ENCODE measurements around the gene CD300LB. TPM values are rescaled to one million over a fixed set of nuclear protein-coding genes. Genes with fewer than 3 reads are reported as not detected.

Gene CD300LB
- total and polyA plus RNA-seq, 10 of the 15 experiments (the other 5 are each of a cell fraction or from before 2014, with no cell fraction given): 0.08 to 0.57 (median 0.25) TPM; not detected in 4

DNA sequence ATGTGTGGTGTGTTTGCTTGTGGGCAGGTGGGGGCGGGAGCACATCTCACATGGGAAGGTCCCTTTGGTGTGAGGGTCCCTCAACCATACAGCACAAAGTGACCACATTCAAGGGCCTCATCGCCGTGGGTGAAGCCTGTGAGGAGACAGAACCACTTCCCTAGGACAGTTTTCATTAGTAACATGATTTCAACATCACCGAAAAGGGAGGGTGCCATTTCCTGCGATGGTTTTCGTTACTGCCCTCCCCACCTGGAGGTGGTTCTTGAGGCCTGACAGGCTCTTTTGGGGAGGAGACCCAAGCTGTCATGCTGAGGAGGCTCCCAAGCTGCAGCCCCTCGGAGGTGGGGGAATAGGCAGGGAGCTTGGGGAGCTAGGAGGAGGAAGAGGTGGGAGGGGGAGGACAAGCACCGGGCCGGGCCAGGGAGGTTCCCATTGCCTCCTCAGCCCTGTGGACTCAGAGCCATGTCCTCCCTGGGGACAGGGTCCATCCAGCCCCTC is 9.5 kb downstream of the CD300LB start (continued):
- TF ChIP-seq EZH2 (IDR thresholded peaks at IDR 0.05; ENCODE audit: borderline replicate concordance, control insufficient read depth, low read depth, low read length) (no peak), ZNF384 (IDR thresholded peaks at IDR 0.05; ENCODE audit: borderline replicate concordance, low read depth, low read length) (no peak), SMARCA5 (IDR thresholded peaks at IDR 0.05) (no peak), SRF (IDR thresholded peaks at IDR 0.05; ENCODE audit: low read depth in 2 of 2, low read length in 2 of 2) (no peak), POU2F2 (IDR thresholded peaks at IDR 0.05; ENCODE audit: borderline replicate concordance, low read depth, low read length) (no peak), SUPT20H (IDR thresholded peaks at IDR 0.05; ENCODE audit: borderline replicate concordance, control insufficient read depth, low read depth, low read length) (no peak), IRF4 (IDR thresholded peaks at IDR 0.05; ENCODE audit: low read depth, low read length) (no peak), CEBPB (IDR thresholded peaks at IDR 0.05; ENCODE audit: borderline replicate concordance in 1 of 2, low read depth in 2 of 2, low read length in 2 of 2) (no peak), EED (IDR thresholded peaks at IDR 0.05; ENCODE audit: low read depth) (no peak), NR2C1 (IDR thresholded peaks at IDR 0.05) (no peak), ZSCAN29 (IDR thresholded peaks at IDR 0.05) (no peak), POLR2A (IDR thresholded peaks at IDR 0.05; ENCODE audit: low read depth, low read length) (no peak), GATAD2B (conservative IDR thresholded peaks at IDR 0.05; ENCODE audit: low read depth) (peak; percentile 39; the same call in 1 of the 2 replicates)
- TF ChIP-seq, protein P1, sequence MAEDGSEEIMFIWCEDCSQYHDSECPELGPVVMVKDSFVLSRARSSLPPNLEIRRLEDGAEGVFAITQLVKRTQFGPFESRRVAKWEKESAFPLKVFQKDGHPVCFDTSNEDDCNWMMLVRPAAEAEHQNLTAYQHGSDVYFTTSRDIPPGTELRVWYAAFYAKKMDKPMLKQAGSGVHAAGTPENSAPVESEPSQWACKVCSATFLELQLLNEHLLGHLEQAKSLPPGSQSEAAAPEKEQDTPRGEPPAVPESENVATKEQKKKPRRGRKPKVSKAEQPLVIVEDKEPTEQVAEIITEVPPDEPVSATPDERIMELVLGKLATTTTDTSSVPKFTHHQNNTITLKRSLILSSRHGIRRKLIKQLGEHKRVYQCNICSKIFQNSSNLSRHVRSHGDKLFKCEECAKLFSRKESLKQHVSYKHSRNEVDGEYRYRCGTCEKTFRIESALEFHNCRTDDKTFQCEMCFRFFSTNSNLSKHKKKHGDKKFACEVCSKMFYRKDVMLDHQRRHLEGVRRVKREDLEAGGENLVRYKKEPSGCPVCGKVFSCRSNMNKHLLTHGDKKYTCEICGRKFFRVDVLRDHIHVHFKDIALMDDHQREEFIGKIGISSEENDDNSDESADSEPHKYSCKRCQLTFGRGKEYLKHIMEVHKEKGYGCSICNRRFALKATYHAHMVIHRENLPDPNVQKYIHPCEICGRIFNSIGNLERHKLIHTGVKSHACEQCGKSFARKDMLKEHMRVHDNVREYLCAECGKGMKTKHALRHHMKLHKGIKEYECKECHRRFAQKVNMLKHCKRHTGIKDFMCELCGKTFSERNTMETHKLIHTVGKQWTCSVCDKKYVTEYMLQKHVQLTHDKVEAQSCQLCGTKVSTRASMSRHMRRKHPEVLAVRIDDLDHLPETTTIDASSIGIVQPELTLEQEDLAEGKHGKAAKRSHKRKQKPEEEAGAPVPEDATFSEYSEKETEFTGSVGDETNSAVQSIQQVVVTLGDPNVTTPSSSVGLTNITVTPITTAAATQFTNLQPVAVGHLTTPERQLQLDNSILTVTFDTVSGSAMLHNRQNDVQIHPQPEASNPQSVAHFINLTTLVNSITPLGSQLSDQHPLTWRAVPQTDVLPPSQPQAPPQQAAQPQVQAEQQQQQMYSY (CRISPR knock-in tag; IDR thresholded peaks at IDR 0.05): no peak
- TF ChIP-seq, protein P2, sequence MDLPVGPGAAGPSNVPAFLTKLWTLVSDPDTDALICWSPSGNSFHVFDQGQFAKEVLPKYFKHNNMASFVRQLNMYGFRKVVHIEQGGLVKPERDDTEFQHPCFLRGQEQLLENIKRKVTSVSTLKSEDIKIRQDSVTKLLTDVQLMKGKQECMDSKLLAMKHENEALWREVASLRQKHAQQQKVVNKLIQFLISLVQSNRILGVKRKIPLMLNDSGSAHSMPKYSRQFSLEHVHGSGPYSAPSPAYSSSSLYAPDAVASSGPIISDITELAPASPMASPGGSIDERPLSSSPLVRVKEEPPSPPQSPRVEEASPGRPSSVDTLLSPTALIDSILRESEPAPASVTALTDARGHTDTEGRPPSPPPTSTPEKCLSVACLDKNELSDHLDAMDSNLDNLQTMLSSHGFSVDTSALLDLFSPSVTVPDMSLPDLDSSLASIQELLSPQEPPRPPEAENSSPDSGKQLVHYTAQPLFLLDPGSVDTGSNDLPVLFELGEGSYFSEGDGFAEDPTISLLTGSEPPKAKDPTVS (IDR thresholded peaks at IDR 0.05; ENCODE audit: low read depth, low read length): no peak

Measured in GM12878 (cell line).